Neuronal stem cell (in vitro differentiated cells): ENCODE results near the gene FARP1.

Experiments
- DNase-seq: peaks from one replicate; pipeline ENCODE4 v3.0.0-alpha.2; 2013; ENCODE audit warnings: low spot score
- H2AFZ ChIP-seq: one replicate; pipeline ENCODE4 v1.6.1; 2013; ENCODE audit warnings: mild to moderate bottlenecking, low read length, inconsistent platforms
- H2AK5ac ChIP-seq: 2 replicates; pipeline ENCODE4 v1.6.1; 2013; ENCODE audit warnings: low read depth, mild to moderate bottlenecking, inconsistent platforms, low read length, moderate library complexity, mixed read lengths
- H2BK120ac ChIP-seq: 2 replicates; pipeline ENCODE4 v1.6.1; 2013; ENCODE audit warnings: low read depth, mild to moderate bottlenecking, inconsistent platforms, low read length, moderate library complexity, mixed read lengths
- H2BK12ac ChIP-seq: one replicate; pipeline ENCODE4 v1.6.1; 2013; ENCODE audit warnings: low read length, inconsistent platforms
- H2BK15ac ChIP-seq: 2 replicates; pipeline ENCODE4 v1.6.1; 2013; ENCODE audit warnings: mild to moderate bottlenecking, low read length, inconsistent platforms, mixed read lengths
- H2BK5ac ChIP-seq: one replicate; pipeline ENCODE4 v1.6.1; 2013; ENCODE audit warnings: inconsistent platforms, mild to moderate bottlenecking, low read length, moderate library complexity
- H3K14ac ChIP-seq: one replicate; pipeline ENCODE4 v1.6.1; 2013; ENCODE audit warnings: low read length, inconsistent platforms
- H3K18ac ChIP-seq: 2 replicates; pipeline ENCODE4 v1.6.1; 2013; ENCODE audit warnings: low read length, inconsistent platforms
- H3K23ac ChIP-seq: 2 replicates; pipeline ENCODE4 v1.6.1; 2013; ENCODE audit warnings: low read depth, mild to moderate bottlenecking, mixed read lengths, low read length, inconsistent platforms; ENCODE audit not compliant: poor library complexity
- H3K27ac ChIP-seq: replicated peaks from 3 replicates; pipeline ENCODE4 v1.5.1; 2013; ENCODE audit warnings: low read length, inconsistent platforms
- H3K27me3 ChIP-seq, 3 experiments: 2 replicates each; pipeline ENCODE4 v1.6.1; 2013; ENCODE audit warnings: low read length in 3 of 3, mild to moderate bottlenecking in 2 of 3, inconsistent platforms in 1 of 3, low read depth in 1 of 3, mixed read lengths in 1 of 3, moderate library complexity in 1 of 3; ENCODE audit not compliant: control insufficient read depth in 3 of 3, insufficient read depth in 3 of 3
- H3K36me3 ChIP-seq, 2 donors: replicated peaks in 1 of 2; 2 replicates each; pipeline ENCODE4 v1.6.1; 2013; ENCODE audit warnings: low read length in 2 of 2; ENCODE audit not compliant: control insufficient read depth in 2 of 2, insufficient read depth in 2 of 2
- H3K4ac ChIP-seq: 2 replicates; pipeline ENCODE4 v1.6.1; 2013; ENCODE audit warnings: inconsistent platforms, mild to moderate bottlenecking, low read length, moderate library complexity
- H3K4me1 ChIP-seq, 2 donors: 1 replicate in 1 of 2; 2 replicates in 1 of 2; pipeline ENCODE4 v1.6.1; 2013; ENCODE audit warnings: low read length in 2 of 2, low read depth in 1 of 2; ENCODE audit not compliant: control insufficient read depth in 2 of 2, insufficient read depth in 1 of 2
- H3K4me2 ChIP-seq: one replicate; pipeline ENCODE4 v1.6.1; 2013; ENCODE audit warnings: mild to moderate bottlenecking, low read length, inconsistent platforms; ENCODE audit not compliant: insufficient read depth, poor library complexity, severe bottlenecking
- H3K4me3 ChIP-seq, 2 donors: 2 replicates each; pipeline ENCODE4 v1.5.1; 2013; ENCODE audit warnings: low read length in 2 of 2, mild to moderate bottlenecking in 2 of 2, inconsistent platforms in 1 of 2, moderate library complexity in 1 of 2
- H3K79me1 ChIP-seq: one replicate; pipeline ENCODE4 v1.6.1; 2013; ENCODE audit warnings: low read depth, mild to moderate bottlenecking, inconsistent platforms, low read length, moderate library complexity
- H3K9ac ChIP-seq: one replicate; pipeline ENCODE4 v1.6.1; 2013; ENCODE audit warnings: mild to moderate bottlenecking, low read depth, low read length, inconsistent platforms; ENCODE audit not compliant: poor library complexity
- H3K9me3 ChIP-seq, 2 donors: replicated peaks in 1 of 2; 2 replicates each; pipeline versions ENCODE3 to v1.6.1; 2013; ENCODE audit warnings: low read length in 2 of 2, mild to moderate bottlenecking in 2 of 2, inconsistent platforms in 1 of 2, low read depth in 1 of 2, mixed read lengths in 1 of 2, moderate library complexity in 1 of 2; ENCODE audit not compliant: control insufficient read depth in 2 of 2, insufficient read depth in 1 of 2
- H4K8ac ChIP-seq: one replicate; pipeline ENCODE4 v1.6.1; 2013; ENCODE audit warnings: low read depth, mild to moderate bottlenecking, inconsistent platforms, low read length, moderate library complexity
- H4K91ac ChIP-seq: one replicate; pipeline ENCODE4 v1.6.1; 2013; ENCODE audit warnings: low read length, low read depth, mild to moderate bottlenecking, inconsistent platforms; ENCODE audit not compliant: poor library complexity
- WGBS, 2 donors: extraction: QIAGEN DNeasy Blood & Tissue Kit; methylation state at CpG; one replicate each; pipeline ENCODE4 v1.1.7; 2013; ENCODE audit warnings: missing lambda C conversion rate in 2 of 2, mixed read lengths in 1 of 2; ENCODE audit not compliant: insufficient read length in 2 of 2, insufficient replicate concordance in 1 of 2; ENCODE audit errors: extremely low coverage in 2 of 2; 5-methylcytosine and 5-hydroxymethylcytosine counted together

The FARP1 gene

DNA sequence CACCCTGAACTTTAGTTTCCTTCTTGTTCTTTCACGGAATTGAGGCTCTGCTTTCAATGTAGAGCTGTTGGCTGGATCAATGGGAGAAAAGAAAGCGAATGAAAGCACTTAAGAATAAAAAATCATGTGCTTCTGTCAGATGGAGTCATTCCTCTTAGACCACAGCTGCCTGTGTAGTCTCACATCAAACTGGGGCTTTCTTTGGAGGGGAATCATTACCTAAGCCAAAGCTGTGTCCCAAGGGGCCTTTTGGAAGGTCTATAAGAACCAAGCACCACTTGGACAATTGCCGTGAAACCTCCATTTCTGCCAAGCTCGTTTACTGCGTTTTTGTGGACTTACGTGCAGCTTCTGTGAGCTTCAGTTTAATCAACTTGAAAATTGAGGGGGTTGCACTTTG is 78.3 kb downstream of the FARP1 start:
- H3K4me3 ChIP-seq, result no peak overlapping the region
- no peak overlapping the region for H4K8ac ChIP-seq
- no peak overlapping the region for H2BK5ac ChIP-seq
- peaks cover 0 to 13% of the 10 kb centered on the region in 2 donors for H3K9me3 ChIP-seq
- no peak overlapping the region for H2AK5ac ChIP-seq
- no peak overlapping the region for H3K4me2 ChIP-seq
- no peak overlapping the region for H4K91ac ChIP-seq
- H3K79me1 ChIP-seq, result peaks cover 6% of the 10 kb centered on the region
- H3K27me3 ChIP-seq, result no peaks in the 10 kb centered on the region
- no peak for DNase-seq
- WGBS, 2 donors, result no CpG with 5 or more reads among the region's 6 CpGs
- no peak overlapping the region for H2AFZ ChIP-seq
- no peak overlapping the region for H3K27ac ChIP-seq
- H3K9ac ChIP-seq, result no peak overlapping the region
- H3K36me3 ChIP-seq, result peaks cover 11 to 43% of the 10 kb centered on the region in 2 donors
- H3K23ac ChIP-seq, result no peak overlapping the region
- H3K18ac ChIP-seq, result no peak overlapping the region
- H3K4me1 ChIP-seq, result peaks cover 0 to 8% of the 10 kb centered on the region in 2 donors
- no peak overlapping the region for H3K4ac ChIP-seq
- H2BK12ac ChIP-seq, result no peak overlapping the region
- H2BK120ac ChIP-seq, result no peak overlapping the region
- no peak overlapping the region for H3K14ac ChIP-seq
- H2BK15ac ChIP-seq, result no peak overlapping the region

DNA sequence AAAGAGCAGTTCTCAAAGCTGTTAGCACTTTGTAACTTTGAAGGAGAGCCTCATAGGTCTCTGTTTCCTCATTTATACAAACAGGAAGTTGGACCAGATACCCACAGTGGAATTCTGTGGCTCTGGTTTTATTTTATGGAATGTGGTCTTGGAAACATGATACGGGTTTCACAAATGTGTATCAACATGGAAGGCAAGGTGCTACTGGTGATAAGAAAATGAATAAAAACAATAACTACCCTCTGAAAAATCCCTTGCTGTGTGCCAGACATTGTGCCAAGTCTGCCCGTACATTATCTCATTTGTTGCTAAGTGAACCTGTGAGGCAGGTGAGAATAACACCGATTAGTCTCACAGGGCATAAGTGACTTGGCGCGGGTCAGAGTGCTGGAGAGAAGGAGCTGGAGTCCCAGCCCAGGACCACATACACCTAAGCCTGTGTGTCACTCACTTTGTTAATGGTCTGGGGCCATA is 79.2 kb downstream of the FARP1 start:
- no peak overlapping the region for H2BK5ac ChIP-seq
- H2AK5ac ChIP-seq, result no peak overlapping the region
- H3K27ac ChIP-seq, result no peak overlapping the region
- H3K4me2 ChIP-seq, result no peak overlapping the region
- H4K91ac ChIP-seq, result no peak overlapping the region
- H3K27me3 ChIP-seq, result no peaks in the 10 kb centered on the region
- peaks cover 0 to 13% of the 10 kb centered on the region in 2 donors for H3K9me3 ChIP-seq
- no peak overlapping the region for H2AFZ ChIP-seq
- H3K79me1 ChIP-seq, result peaks cover 6% of the 10 kb centered on the region
- no peak overlapping the region for H3K4ac ChIP-seq
- no peak overlapping the region for H4K8ac ChIP-seq
- peaks cover 11 to 40% of the 10 kb centered on the region in 2 donors for H3K36me3 ChIP-seq
- no CpG with 5 or more reads among the region's 5 CpGs for whole genome bisulfite sequencing, 2 donors
- no peak overlapping the region for H2BK12ac ChIP-seq
- H2BK120ac ChIP-seq, result no peak overlapping the region
- H3K4me1 ChIP-seq, result peaks cover 0 to 8% of the 10 kb centered on the region in 2 donors
- H3K18ac ChIP-seq, result no peak overlapping the region
- H3K9ac ChIP-seq, result no peak overlapping the region
- DNase-seq, result no peak
- no peak overlapping the region for H3K4me3 ChIP-seq
- no peak overlapping the region for H2BK15ac ChIP-seq
- no peak overlapping the region for H3K23ac ChIP-seq
- H3K14ac ChIP-seq, result no peak overlapping the region

DNA sequence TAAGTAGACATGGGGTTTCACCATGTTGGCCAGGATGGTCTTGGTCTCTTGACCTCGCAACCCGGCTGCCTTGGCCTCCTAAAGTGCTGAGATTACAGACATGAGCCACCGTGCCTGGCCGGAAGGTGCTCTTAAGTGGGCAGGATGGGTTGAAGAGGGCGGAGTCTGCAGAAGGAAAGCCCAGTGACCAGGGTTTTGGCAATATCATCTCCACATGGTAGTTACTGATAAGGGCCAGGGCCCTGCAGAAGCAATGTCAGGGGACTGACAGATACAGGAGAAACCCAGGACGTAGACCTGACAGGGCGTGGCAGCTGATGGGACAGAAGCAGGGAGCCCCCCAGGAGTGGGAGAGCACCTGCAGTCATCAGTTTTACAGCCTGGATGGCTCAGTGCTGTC is 79.9 kb downstream of the FARP1 start:
- H2BK12ac ChIP-seq, result no peak overlapping the region
- H3K4ac ChIP-seq, result no peak overlapping the region
- H2AK5ac ChIP-seq, result no peak overlapping the region
- no peak for DNase-seq
- no peak overlapping the region for H3K9ac ChIP-seq
- H3K18ac ChIP-seq, result peak overlapping the region; percentile 5
- no peak overlapping the region for H3K14ac ChIP-seq
- peaks cover 6% of the 10 kb centered on the region for H3K79me1 ChIP-seq
- WGBS, 2 donors, result no CpG with 5 or more reads among the region's 7 CpGs
- H3K27me3 ChIP-seq, result no peaks in the 10 kb centered on the region
- no peak overlapping the region for H3K23ac ChIP-seq
- no peak overlapping the region for H2AFZ ChIP-seq
- no peak overlapping the region for H3K4me2 ChIP-seq
- no peak overlapping the region for H4K91ac ChIP-seq
- H2BK15ac ChIP-seq, result no peak overlapping the region
- no peak overlapping the region for H3K27ac ChIP-seq
- no peak overlapping the region for H3K4me3 ChIP-seq
- peaks cover 8 to 33% of the 10 kb centered on the region in 2 donors for H3K36me3 ChIP-seq
- H2BK120ac ChIP-seq, result no peak overlapping the region
- peaks cover 2 to 19% of the 10 kb centered on the region in 2 donors for H3K9me3 ChIP-seq
- no peak overlapping the region for H2BK5ac ChIP-seq
- no peak overlapping the region for H4K8ac ChIP-seq
- H3K4me1 ChIP-seq, result peaks cover 0 to 3% of the 10 kb centered on the region in 2 donors

DNA sequence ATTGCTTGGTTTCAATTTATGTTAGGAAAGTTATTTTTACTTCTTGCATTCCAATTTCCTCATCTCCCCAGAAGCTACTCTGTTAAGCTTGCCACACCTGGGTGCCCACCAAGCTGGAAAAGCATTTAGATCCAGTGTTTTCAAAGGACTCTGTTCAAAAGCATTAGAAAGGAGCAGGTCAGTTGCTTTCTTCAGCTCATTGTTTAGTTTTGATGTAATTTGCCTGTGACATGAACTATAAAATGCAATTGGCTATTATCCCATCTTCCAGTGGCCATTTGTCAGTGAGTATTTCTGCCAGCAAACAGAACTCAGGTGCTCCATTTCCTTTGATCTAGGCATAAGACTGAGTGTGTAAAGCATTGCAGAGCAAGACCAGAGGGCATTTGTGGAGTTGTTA is 80.8 kb downstream of the FARP1 start:
- no peak overlapping the region for H2BK12ac ChIP-seq
- H3K18ac ChIP-seq, result no peak overlapping the region
- H3K9ac ChIP-seq, result no peak overlapping the region

More for the DNA sequence above, 80.8 kb downstream of the FARP1 start:
- Histone ChIP-seq H4K8ac (no peak overlapping the region), H2BK5ac (no peak overlapping the region), H3K27ac (no peak overlapping the region), H2AFZ (no peak overlapping the region), H2AK5ac (no peak overlapping the region), H3K4ac (no peak overlapping the region), H2BK15ac (no peak overlapping the region), H3K14ac (no peak overlapping the region), H2BK120ac (no peak overlapping the region), H3K79me1 (peaks cover 6% of the 10 kb centered on the region), H3K23ac (no peak overlapping the region), H3K9me3 (peaks cover 2 to 26% of the 10 kb centered on the region in 2 donors), H3K27me3 (no peaks in the 10 kb centered on the region), H3K4me3 (no peak overlapping the region), H3K4me2 (no peak overlapping the region), H3K4me1 (peaks cover 0 to 3% of the 10 kb centered on the region in 2 donors), H3K36me3 (peaks cover 8 to 26% of the 10 kb centered on the region in 2 donors), H4K91ac (no peak overlapping the region)
- no peak for DNase-seq
